LNCaP clone FGC (cell line): ENCODE data around the gene HPRT1.

Experiments
- DNase-seq: peaks from one replicate; pipeline ENCODE4 v3.0.0-alpha.2; 2011; ENCODE audit warnings: low read depth
- H3K4me3 ChIP-seq: 2 replicates; pipeline ENCODE4 v1.5.1; 2011; ENCODE audit warnings: mild to moderate bottlenecking, low read depth, low read length, control low read depth
- TF ChIP-seq, protein P1 (sequence below): IDR thresholded peaks from 2 replicates; pipeline ENCODE4 v1.5.1; 2012; ENCODE audit warnings: mild to moderate bottlenecking; ENCODE audit not compliant: control insufficient read depth, insufficient read depth; ENCODE audit errors: extremely low read depth

HPRT1 gene

DNA sequence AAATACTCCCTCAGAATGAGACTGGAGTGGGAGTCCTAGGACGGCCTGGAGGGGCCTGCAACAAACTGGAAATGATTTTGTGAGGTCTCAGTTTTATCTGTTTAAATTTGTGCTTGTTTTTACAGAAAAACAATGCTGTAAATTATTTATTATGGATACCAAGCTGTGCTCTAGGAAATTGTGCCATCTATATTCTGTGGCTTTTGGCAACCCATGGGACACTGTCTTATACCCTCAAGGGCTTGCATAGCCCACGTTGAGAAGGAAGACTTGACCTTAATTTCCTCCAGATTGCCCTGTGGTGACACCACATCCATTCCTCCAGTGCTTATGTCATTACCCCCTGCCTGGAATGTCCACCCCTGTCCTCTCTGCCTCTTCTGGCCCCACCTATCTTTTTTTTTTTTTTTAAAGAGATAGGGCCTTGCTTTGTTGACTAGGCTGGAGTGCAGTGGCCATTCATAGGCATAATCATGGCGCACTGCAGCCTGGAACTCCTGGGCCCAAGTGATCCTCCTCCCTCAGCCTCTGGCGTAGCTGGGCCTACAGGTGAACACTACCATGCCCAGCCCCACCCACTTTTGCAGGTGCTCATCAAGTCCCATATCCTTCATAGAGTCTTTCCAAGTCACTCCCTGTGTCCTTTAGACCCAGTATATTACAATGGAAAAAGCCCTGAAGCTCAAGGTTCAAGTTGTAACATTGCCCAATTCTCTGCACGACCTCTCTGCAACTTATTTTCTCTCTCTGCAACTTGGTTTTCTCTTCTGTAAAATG lies 77.4 kb downstream of the HPRT1 start:
- TF ChIP-seq, protein P1, sequence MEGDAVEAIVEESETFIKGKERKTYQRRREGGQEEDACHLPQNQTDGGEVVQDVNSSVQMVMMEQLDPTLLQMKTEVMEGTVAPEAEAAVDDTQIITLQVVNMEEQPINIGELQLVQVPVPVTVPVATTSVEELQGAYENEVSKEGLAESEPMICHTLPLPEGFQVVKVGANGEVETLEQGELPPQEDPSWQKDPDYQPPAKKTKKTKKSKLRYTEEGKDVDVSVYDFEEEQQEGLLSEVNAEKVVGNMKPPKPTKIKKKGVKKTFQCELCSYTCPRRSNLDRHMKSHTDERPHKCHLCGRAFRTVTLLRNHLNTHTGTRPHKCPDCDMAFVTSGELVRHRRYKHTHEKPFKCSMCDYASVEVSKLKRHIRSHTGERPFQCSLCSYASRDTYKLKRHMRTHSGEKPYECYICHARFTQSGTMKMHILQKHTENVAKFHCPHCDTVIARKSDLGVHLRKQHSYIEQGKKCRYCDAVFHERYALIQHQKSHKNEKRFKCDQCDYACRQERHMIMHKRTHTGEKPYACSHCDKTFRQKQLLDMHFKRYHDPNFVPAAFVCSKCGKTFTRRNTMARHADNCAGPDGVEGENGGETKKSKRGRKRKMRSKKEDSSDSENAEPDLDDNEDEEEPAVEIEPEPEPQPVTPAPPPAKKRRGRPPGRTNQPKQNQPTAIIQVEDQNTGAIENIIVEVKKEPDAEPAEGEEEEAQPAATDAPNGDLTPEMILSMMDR, result no peak
- H3K4me3 ChIP-seq, result no peak overlapping the region
- no peak for DNase-seq

DNA sequence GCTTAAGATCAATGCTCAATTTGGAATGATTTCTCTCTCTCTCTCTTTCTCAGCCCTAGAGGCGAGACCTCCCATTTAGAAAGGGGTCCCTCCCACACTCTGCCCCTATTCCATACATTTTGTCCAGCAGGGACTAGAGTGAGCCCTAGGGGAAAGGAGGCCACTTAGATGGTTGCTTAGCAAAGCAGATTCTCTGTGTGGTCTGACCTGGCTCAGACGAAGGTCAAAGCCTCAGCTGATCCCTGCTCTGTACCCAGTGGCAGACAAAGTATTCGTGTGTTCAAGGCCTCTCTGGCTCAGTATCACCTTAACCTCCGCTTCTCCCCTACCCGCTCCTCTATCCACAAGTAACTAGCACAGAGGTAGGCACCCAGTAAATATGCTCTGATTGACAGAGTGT lies 78.4 kb downstream of the HPRT1 start:
- TF ChIP-seq, protein P1, result no peak
- no peak overlapping the region for H3K4me3 ChIP-seq
- no peak for DNase-seq

DNA sequence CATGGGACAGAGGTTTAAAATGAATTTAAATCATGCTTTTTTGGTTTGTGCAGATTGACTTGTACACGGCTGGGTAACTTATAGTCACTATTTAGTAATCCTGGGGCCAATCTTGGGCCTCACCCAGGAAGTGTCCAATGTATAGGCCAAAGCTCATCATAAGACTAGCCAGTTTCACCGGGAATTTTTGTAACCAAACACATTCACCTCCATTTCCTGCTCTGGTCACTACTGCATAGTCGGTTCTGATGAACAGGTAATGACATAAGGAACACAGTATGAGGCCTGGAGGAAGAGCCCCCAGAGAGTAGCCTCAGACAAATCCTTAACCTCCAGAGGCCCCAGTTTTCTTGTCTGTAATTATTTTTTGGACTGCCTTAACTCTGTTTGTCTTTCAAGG lies 81.9 kb downstream of the HPRT1 start:
- TF ChIP-seq, protein P1, result no peak
- no peak for DNase-seq
- H3K4me3 ChIP-seq, result no peak overlapping the region

DNA sequence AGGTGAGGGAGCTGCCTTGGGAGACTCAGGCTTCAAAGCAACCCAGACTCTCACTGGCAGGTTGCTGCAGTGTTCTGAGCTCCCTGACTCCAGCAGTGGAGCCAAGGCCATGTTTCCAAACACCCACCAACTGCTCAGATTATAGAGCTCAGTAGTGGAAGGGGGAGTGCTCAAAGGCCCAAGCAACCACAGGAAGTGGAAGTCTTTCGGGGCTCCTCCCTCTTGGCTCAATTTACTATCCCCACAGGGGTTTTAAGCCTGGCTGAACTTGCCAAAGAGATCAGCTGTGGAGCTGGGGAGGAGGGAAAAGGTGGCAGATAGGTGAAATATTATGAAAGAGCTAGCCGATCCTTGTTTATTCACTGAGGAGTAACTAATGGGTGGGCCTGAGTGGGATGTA lies 82.5 kb downstream of the HPRT1 start:
- TF ChIP-seq, protein P1, result no peak
- no peak overlapping the region for H3K4me3 ChIP-seq
- DNase-seq, result no peak

DNA sequence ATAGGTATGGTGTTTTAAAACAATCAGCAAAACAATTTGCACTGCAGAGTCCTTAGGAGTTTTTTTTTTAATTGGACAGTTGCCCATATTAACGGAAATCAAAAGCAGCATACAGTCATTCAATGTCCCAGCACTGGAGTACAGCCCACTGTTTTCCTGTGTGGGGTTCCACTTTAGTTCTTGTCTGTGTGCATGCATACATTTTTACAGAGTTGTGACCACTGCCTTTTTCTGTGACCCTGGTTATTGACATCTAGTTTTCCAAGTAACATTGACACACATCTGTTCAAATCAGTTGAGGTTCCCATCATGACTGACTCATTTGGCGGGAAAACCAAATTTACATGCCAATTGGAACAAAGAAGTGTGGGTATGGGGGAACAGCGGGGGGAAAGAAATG lies 83.3 kb downstream of the HPRT1 start:
- H3K4me3 ChIP-seq, result no peak overlapping the region
- DNase-seq, result no peak
- TF ChIP-seq, protein P1, result no peak

DNA sequence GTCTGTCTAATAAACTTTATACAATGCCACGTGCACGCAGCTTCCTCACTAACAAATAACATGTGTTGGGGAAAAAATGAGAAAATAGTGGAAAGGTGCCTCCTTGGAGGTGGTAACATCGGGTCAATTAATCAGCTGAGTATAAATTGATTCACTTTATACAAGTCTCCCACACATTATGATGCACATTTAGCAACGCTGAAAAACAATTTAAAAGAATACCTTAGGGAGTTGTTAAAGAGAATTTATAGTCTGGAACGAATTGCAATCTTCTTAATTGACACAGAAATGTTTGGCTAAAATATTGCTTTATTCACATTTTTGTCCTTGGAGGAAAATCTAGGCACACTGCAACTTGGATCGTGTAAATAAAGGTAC lies 84.2 kb downstream of the HPRT1 start:
- TF ChIP-seq, protein P1, result no peak
- no peak for DNase-seq
- H3K4me3 ChIP-seq, result no peak overlapping the region
